ENCODE measurements around the gene TECPR1. TPM values are rescaled to one million over a fixed set of nuclear protein-coding genes. Genes with fewer than 3 reads are reported as not detected.

The TECPR1 gene
- total and polyA plus RNA-seq, 2 donors (not counting 3 experiments of a cell fraction or from before 2014, with no cell fraction given), result 12.3 to 97.5 TPM

- DNase-seq (ENCODE audit: low read depth, low spot score) (peak; percentile 32), FAIRE-seq (peak; percentile 4)
- Histone ChIP-seq H4K20me1 (replicated peaks; ENCODE audit: control insufficient read depth, extremely low read depth, insufficient read depth, low read length) (no peaks in the 10 kb centered on the region), H2AFZ (ENCODE audit: low read depth, low read length) (no peak overlapping the region), H3K4me2 (ENCODE audit: insufficient read depth, low read length) (peak overlapping the region; percentile 87), H3K27me3 (ENCODE audit: control insufficient read depth in 2 of 2, insufficient read depth in 2 of 2, low read length in 2 of 2) (no peaks in the 10 kb centered on the region), H3K9ac (replicated peaks; ENCODE audit: extremely low read depth, insufficient read depth, low read length) (peak overlapping the region; percentile 87), H3K4me3 (replicated peaks in 1 of 3; ENCODE audit: insufficient read depth in 1 of 3, low read depth in 1 of 3, low read length in 3 of 3) (peak overlapping the region; percentile 20 to 95 (median 83)), H3K4me1 (ENCODE audit: control insufficient read depth, extremely low read depth, insufficient read depth, low read length) (peaks cover 38% of the 10 kb centered on the region), H3K36me3 (ENCODE audit: control insufficient read depth in 2 of 2, extremely low read depth in 1 of 2, insufficient read depth in 2 of 2, low read length in 2 of 2) (peaks cover 0 to 13% of the 10 kb centered on the region in 2 experiments), H3K9me1 (replicated peaks; ENCODE audit: control insufficient read depth, extremely low read depth, insufficient read depth, low read length) (no peaks in the 10 kb centered on the region), H3K79me2 (ENCODE audit: control insufficient read depth, insufficient read depth, low read length) (peaks cover 51% of the 10 kb centered on the region), H3K9me3 (replicated peaks; ENCODE audit: control insufficient read depth, insufficient read depth, low read length) (no peaks in the 10 kb centered on the region), H3K27ac (ENCODE audit: insufficient read depth, low read depth, low read length) (peak overlapping the region; percentile 72)
- dilution Hi-C loops (cut with MboI; ENCODE audit: extremely low pct_ligation_motif_present, low sequenced_read_pairs) (no loop called here), intact Hi-C loops (cut with micrococcal nuclease) (loop anchor here (2.0 to 5.0 kb wide), 5 partner anchors 15 to 135 kb away; partner anchors contain the start of gene BAIAP2L1)
- POLR2A ChIA-PET, result no interaction called here
- CTCF ChIA-PET, result interaction anchor here (1.0 to 2.6 kb wide), 3 partner anchors 15 to 119 kb away, joined by 4 to 7 read pairs (median 4); partner anchors contain the start of gene BAIAP2L1
- TF ChIP-seq EZH2 (IDR thresholded peaks at IDR 0.05; ENCODE audit: borderline replicate concordance, low read depth, low read length, severe bottlenecking) (no peak), POLR2A (IDR thresholded peaks at IDR 0.05; ENCODE audit: low read depth, low read length) (peak; percentile 38), JUN (IDR thresholded peaks at IDR 0.05; ENCODE audit: borderline replicate concordance, insufficient read depth, insufficient read length, low read depth) (no peak), MAX (IDR thresholded peaks at IDR 0.05; ENCODE audit: insufficient read depth, insufficient read length) (no peak), FOS (IDR thresholded peaks at IDR 0.05; ENCODE audit: borderline replicate concordance, insufficient read depth, low read length) (no peak), GATA2 (IDR thresholded peaks at IDR 0.05; ENCODE audit: insufficient read depth, insufficient read length, low read depth, low read length) (no peak), POLR2AphosphoS5 (IDR thresholded peaks at IDR 0.05; ENCODE audit: insufficient read depth, low read depth, low read length) (no peak)
- no TSS peak for BruUV-seq (replicated peaks)
Measured at GRCh38 chr7:98281757-98282606, 29.9 kb upstream of the TECPR1 start.
